Fibroblast of lung (primary cell): Measurements from ENCODE around the gene F13A1.

Experiments
- CTCF ChIP-seq, 2 donors: IDR thresholded peaks in 1 of 2; conservative IDR thresholded peaks in 1 of 2; 1 replicate in 1 of 2; 2 replicates in 1 of 2; pipeline ENCODE4 v1.5.1; 2011 to 2012; ENCODE audit warnings: low read length in 2 of 2, control low read depth in 1 of 2, inconsistent platforms in 1 of 2, low read depth in 1 of 2, mild to moderate bottlenecking in 1 of 2
- EZH2 ChIP-seq: IDR thresholded peaks from 2 replicates; pipeline ENCODE4 v1.5.1; 2012; ENCODE audit warnings: low read length, control low read depth, mild to moderate bottlenecking; ENCODE audit errors: missing control alignments

GRCh38 chr6:6333501-6333900 lies 13.0 kb upstream of the F13A1 start:
- no peak for TF ChIP-seq EZH2
- no peak for TF ChIP-seq CTCF (conservative IDR thresholded peaks at IDR 0.05 in 1 of 2, IDR thresholded peaks at IDR 0.05 in 1 of 2; ENCODE audit: low read depth in 1 of 2, low read length in 2 of 2)
